GM21515 (cell line): ENCODE measurements around the gene TRIM10.
A peak's percentile ranks its signal among the peaks of the same experiment; 100 is the strongest.

Experiments
- ATAC-seq: cut with Tn5 transposase; IDR thresholded peaks from one replicate; pipeline ENCODE4 v1.9.1; 2021; ENCODE audit not compliant: unreplicated experiment

Gene TRIM10

GRCh38 chr6:30160785-30161531, at the start of gene TRIM10:
Gene TRIM10, minus strand, starts transcription at chr6:30161211. Its CDS starts 353 bp downstream, at chr6:30160858.
- no peak for ATAC-seq

- no peak for ATAC-seq
These were observed 46.7 kb upstream of the TRIM10 start for GRCh38 chr6:30207619-30208295.

- no peak for ATAC-seq
These were observed 46.0 kb upstream of the TRIM10 start for GRCh38 chr6:30206799-30207618.

GRCh38 chr6:30206152-30206551, 45.1 kb upstream of the TRIM10 start:
- no peak for ATAC-seq

GRCh38 chr6:30204116-30204515, 43.1 kb upstream of the TRIM10 start:
- ATAC-seq = no peak

GRCh38 chr6:30202366-30202765, 41.4 kb upstream of the TRIM10 start:
- ATAC-seq = no peak

- peak; percentile 60 for ATAC-seq
These were observed 39.7 kb upstream of the TRIM10 start for GRCh38 chr6:30200551-30201281.

GRCh38 chr6:30198166-30199084, 37.4 kb upstream of the TRIM10 start:
- ATAC-seq = no peak

GRCh38 chr6:30196376-30196775, 35.4 kb upstream of the TRIM10 start:
- no peak for ATAC-seq

GRCh38 chr6:30195951-30196350, 34.9 kb upstream of the TRIM10 start:
- ATAC-seq = no peak

GRCh38 chr6:30194797-30195690, 34.0 kb upstream of the TRIM10 start:
- ATAC-seq = no peak

GRCh38 chr6:30192076-30192475, 31.1 kb upstream of the TRIM10 start:
- no peak for ATAC-seq

- ATAC-seq = no peak
These were observed 27.5 kb upstream of the TRIM10 start for GRCh38 chr6:30188541-30188940.

GRCh38 chr6:30185846-30186484, 25.0 kb upstream of the TRIM10 start:
- no peak for ATAC-seq

- ATAC-seq = no peak
These were observed 23.5 kb upstream of the TRIM10 start for GRCh38 chr6:30184417-30185031.

GRCh38 chr6:30180145-30180544, 19.1 kb upstream of the TRIM10 start:
- ATAC-seq = no peak

- ATAC-seq = no peak
These were observed 17.8 kb upstream of the TRIM10 start for GRCh38 chr6:30178837-30179236.

GRCh38 chr6:30175765-30176164, 14.8 kb upstream of the TRIM10 start:
- ATAC-seq = no peak
